Activated naive CD4-positive, alpha-beta T cell treated with anti-CD3 and anti-CD28 coated beads, Interleukin-2, amount 10 ng/mL, durations not matched to agents 7 days and 5 days (primary cell): ENCODE data around the gene TBCD.

Source experiments
- CTCF ChIA-PET: fragments of 350-600 bp; sonication (Branson Sonifier 250); formaldehyde crosslinking; loops from one replicate; lab custom pipeline; 2021; ENCODE audit warnings: antibody characterized with exemption; lab: Charles Lee
- DNase-seq: peaks from one replicate; pipeline ENCODE4 v3.0.0-alpha.2; 2020
- H3K27ac Mint-ChIP-seq: one replicate; pipeline ENCODE4 v1.8.0; 2021; ENCODE audit warnings: mild to moderate bottlenecking, moderate library complexity, mixed read lengths
- H3K27me3 Mint-ChIP-seq: one replicate; pipeline ENCODE4 v1.8.0; 2021; ENCODE audit warnings: mild to moderate bottlenecking, mixed read lengths
- H3K36me3 Mint-ChIP-seq: one replicate; pipeline ENCODE4 v1.8.0; 2021; ENCODE audit warnings: mixed read lengths
- H3K4me1 Mint-ChIP-seq: one replicate; pipeline ENCODE4 v1.8.0; 2021; ENCODE audit warnings: mixed read lengths
- H3K4me3 Mint-ChIP-seq: one replicate; pipeline ENCODE4 v1.8.0; 2021; ENCODE audit warnings: mild to moderate bottlenecking, moderate library complexity, mixed read lengths
- H3K9me3 Mint-ChIP-seq: one replicate; pipeline ENCODE4 v1.8.0; 2021; ENCODE audit warnings: mixed read lengths

Gene TBCD

DNA sequence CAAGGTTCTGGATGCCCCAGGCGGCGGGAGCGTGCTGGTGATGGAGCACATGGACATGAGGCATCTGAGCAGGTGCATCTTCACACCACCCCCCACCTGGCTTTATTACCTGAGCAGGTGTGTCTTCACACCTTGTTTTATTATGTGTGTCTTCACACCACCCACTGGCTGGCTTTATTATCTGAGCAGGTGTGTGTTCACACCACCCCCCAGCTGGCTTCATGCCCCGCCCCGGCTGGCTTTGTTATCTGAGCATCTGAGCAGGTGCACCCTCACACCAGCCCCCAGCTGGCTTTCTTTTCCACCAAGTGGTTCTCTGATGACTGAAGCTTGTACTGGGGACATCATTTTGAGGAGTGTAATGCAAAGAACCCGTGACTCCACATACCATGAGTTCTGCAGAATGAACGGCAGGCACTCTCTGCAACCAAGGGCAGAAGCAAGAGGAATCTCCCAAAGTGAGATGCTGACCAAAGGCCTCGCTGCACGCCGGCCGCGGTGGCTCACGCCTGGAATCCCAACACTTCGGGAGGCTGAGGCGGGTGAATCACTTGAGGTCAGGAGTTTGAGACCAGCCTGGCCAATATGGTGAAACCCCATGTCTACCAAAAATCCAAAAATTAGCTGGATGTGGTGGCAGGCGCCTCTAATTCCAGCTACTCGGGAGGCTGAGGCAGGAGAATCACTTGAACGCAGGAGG is 32.7 kb upstream of the TBCD start:
- H3K36me3 Mint-ChIP-seq = peaks cover 38% of the 10 kb centered on the region
- peaks cover 25% of the 10 kb centered on the region for H3K4me1 Mint-ChIP-seq
- no peak for DNase-seq
- CTCF ChIA-PET = no interaction called here
- H3K27me3 Mint-ChIP-seq = no peaks in the 10 kb centered on the region
- no peak overlapping the region for H3K4me3 Mint-ChIP-seq
- no peak overlapping the region for H3K27ac Mint-ChIP-seq
- no peaks in the 10 kb centered on the region for H3K9me3 Mint-ChIP-seq

DNA sequence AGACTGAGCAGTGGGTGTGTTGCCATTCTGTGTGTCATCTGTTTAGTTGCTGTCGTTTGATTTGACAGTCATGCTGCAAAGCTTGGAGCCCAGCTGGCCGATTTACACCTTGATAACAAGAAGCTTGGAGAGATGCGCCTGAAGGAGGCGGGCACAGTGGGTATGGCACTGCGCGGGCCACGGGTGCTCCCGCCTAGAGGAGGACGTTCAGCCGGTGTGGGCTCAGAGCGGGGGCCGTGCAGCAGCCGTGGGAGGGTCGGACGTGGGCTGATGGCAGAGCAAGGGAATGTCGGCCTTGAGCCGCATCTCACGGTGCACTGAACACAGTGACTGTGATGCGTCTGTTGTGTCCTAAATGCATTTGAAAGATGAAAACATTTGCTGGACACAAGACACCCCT is 31.7 kb upstream of the TBCD start:
- Mint-ChIP-seq H3K4me1 (peaks cover 25% of the 10 kb centered on the region), H3K27ac (no peak overlapping the region), H3K9me3 (no peaks in the 10 kb centered on the region), H3K27me3 (no peaks in the 10 kb centered on the region), H3K36me3 (peaks cover 38% of the 10 kb centered on the region), H3K4me3 (no peak overlapping the region)
- DNase-seq = no peak
- CTCF ChIA-PET = no interaction called here

DNA sequence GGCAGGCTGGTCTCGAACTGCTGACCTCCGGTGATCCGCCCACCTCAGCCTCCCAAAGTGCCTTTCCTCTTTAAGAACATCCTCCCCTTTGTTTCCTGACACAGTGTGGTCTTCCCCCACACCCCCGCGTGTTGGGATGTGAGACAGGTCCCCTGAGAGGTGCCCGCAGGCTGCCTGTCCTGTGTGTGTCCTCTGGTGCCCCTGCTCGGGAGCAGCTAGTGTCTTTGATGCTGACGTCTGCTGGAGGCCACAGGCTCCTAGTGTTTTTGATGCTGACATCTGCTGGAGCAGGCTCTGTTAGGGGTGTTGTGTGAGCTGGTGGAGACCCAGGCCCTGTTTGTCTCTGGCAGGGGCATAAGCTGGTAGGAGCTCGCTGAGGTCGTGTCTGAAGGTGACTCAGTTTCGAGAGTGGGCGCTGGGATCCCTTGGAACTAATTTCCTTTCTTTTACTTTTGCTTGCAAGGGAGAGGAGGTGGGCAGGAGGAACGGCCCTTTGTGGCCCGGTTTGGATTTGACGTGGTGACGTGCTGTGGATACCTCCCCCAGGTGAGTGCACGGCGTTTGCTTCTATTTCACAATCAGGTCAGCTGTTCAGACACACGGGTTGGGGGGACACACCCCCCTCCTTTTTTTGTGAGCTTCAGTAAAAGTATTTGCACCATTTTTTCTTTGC is 29.4 kb upstream of the TBCD start:
- Mint-ChIP-seq H3K4me3 (no peak overlapping the region), H3K36me3 (peaks cover 46% of the 10 kb centered on the region), H3K27ac (no peak overlapping the region), H3K4me1 (peaks cover 11% of the 10 kb centered on the region), H3K9me3 (no peaks in the 10 kb centered on the region), H3K27me3 (no peaks in the 10 kb centered on the region)
- no peak for DNase-seq
- CTCF ChIA-PET = no interaction called here

DNA sequence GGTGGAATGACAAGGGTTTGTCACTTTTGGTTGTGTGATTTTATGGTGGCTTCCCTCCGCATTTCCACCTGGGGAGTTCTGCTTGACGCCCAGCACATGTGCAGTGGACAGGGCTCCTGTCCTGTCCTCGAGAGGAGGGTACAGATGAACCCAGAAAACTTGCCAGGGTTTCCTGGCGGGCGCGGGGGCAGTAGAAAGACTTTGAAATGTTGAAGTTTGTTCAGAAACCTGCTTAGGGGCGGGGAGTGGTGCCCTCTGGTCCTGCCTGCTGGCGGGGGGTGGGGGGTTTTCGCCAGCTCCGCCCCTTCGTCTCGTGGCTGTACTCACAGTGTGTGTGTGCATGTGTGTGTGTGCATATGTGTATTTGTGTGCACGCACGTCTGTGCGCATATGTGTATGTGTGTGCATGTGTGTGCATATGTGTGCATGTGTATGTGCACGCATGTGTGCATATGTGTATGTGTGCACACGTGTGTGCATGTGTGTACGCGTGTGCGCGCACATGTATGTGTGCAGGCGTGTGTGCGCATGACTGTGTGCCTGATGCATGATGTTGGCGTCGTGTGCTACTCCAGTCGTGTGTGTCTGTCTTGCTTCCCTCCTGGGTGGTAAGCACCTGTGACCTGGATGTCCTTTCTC is 28.6 kb upstream of the TBCD start:
- Mint-ChIP-seq H3K4me3 (no peak overlapping the region), H3K36me3 (peaks cover 46% of the 10 kb centered on the region), H3K4me1 (peaks cover 5% of the 10 kb centered on the region), H3K27ac (no peak overlapping the region), H3K9me3 (no peaks in the 10 kb centered on the region), H3K27me3 (no peaks in the 10 kb centered on the region)
- CTCF ChIA-PET = no interaction called here
- DNase-seq = no peak

DNA sequence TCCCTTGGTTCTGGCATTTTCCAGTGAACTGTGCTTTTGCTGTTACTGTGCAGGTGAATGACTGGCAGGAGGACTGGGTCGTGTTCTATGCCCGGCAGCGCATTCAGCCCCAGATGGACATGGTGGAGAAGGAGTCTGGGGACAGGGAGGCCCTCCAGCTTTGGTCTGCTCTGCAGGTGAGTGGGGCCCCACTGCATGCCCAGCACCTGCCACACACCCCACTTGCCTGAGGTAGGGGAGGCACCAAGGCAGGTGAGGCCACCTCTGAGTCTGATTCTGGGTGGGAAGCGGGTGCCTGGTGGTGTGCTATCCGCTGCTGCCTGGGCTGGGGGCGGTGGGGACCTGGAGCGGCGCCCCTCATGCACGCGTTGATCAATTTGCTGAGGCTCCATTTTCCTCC is 25.4 kb upstream of the TBCD start:
- DNase-seq = no peak
- Mint-ChIP-seq H3K36me3 (peaks cover 36% of the 10 kb centered on the region), H3K4me1 (no peaks in the 10 kb centered on the region), H3K27me3 (no peaks in the 10 kb centered on the region), H3K4me3 (no peak overlapping the region), H3K9me3 (no peaks in the 10 kb centered on the region), H3K27ac (no peak overlapping the region)
- CTCF ChIA-PET = no interaction called here

DNA sequence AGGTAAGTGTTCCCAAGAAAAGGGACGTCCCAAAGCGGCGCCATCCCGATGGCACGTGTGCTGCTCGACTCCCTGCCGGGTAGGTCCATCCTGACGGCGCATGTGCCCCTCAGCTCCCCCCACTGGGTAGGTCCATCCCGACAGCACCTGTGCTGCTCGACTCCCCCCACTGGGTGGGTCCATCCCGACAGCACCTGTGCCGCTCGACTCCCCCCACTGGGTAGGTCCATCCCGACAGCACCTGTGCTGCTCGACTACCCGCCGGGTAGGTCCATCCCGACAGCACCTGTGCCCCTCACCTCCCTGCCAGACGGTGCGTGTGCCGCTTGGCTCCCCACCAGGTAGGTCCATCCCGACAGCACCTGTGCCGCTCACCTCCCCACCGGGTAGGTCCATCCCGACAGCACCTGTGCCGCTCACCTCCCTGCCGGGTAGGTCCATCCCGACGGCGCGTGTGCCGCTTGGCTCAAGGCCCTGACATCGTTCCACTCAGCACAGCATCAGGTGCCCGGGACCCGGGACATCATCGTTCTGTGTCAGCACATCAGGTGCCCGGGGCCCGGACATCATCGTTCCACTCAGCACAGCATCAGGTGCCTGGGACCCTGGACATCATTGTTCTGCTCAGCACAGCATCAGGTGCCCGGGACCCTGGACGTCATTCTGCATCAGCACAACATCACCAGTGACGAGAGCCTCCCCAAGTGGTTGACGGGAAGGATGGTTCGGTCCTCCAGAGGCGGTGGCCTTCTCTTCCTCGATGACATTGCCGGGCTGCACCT is 22.2 kb upstream of the TBCD start:
- Mint-ChIP-seq H3K27ac (no peak overlapping the region), H3K36me3 (peaks cover 34% of the 10 kb centered on the region), H3K4me1 (no peaks in the 10 kb centered on the region), H3K9me3 (peaks cover 8% of the 10 kb centered on the region), H3K4me3 (no peak overlapping the region), H3K27me3 (no peaks in the 10 kb centered on the region)
- no peak for DNase-seq
- CTCF ChIA-PET = no interaction called here

DNA sequence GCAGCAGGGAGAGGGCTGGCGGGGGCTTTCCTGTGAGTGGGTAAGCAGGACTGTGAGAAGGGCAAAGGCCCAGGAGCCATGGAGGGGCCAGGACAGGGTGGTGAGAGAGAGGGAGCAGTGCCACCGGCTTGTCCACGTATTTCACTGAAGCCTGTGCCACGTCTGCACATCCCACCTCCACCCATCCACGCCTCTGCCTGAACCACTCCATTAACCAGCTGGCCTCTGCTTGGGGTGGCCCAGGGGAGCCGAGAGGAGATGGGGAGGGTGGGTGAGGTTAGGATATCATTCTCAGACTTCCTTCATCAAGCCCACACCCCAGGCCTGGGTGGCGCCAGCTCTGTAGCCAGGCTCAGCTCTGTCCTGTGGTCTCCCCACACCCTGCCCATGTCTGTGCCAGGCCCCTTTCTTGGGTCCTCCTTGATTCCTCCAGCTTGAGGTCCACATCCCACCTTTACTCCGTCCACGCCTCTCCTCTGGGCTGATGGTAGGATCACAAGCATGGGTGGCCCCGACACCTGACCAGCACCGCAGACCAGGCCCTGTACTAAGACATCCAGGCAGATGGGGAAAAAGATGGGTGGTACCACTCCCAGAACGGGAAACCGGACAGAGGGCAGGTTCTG is 19.6 kb upstream of the TBCD start:
- CTCF ChIA-PET = no interaction called here
- Mint-ChIP-seq H3K4me3 (no peak overlapping the region), H3K27ac (no peak overlapping the region), H3K4me1 (peaks cover 4% of the 10 kb centered on the region), H3K27me3 (peaks cover 10% of the 10 kb centered on the region), H3K9me3 (peaks cover 8% of the 10 kb centered on the region), H3K36me3 (peaks cover 28% of the 10 kb centered on the region)
- no peak for DNase-seq

DNA sequence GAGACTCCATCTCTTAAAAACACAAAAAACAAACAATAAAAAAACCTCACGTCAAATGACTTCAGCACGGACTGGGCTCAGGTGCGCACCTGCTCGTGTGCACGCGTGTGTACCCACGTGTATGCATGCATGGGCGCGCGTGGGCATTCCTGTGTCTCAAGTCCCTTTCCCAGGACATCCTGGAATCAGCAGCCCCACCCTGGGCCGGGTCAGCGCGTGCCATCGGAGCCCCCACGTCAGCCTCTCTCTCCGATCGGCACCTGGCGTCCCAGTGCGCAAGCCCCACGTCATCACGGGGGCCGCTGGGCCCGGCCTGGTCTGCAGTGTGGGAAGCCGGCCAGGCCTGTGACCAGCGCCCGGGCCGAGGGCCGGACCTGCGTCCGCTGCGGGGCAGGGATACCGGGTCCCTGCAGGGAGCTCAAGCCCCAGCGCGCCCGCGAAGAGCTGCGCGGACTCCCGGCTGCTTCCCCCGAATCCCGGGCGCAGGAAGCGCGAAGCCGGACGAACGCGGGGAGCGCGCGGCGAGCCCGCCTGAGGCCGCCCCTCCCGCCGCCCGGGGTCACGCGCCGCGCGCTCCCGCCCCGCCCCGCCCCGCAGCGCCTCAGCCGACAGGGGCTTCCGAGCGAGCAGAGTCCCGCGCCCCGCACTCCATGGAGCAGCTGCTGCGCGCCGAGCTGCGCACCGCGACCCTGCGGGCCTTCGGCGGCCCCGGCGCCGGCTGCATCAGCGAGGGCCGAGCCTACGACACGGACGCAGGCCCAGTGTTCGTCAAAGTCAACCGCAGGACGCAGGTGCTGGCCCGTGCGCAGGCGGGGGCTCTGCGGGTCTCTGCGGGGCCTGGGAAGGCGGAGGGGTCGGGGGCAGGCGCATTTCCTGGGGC is 16.6 kb upstream of the TBCD start, which contains the start of gene FN3K:
TSS of gene FN3K (plus strand) at position 629 of the 880 bp plus-strand sequence. CDS start at position 651, 22 bp downstream.
- CTCF ChIA-PET = no interaction called here
- Mint-ChIP-seq H3K9me3 (peaks cover 11% of the 10 kb centered on the region), H3K4me3 (peak within 1 kb of the TSS; percentile 66), H3K36me3 (peaks cover 19% of the 10 kb centered on the region), H3K27me3 (peaks cover 10% of the 10 kb centered on the region), H3K4me1 (peaks cover 4% of the 10 kb centered on the region), H3K27ac (no peak within 1 kb of the TSS)
- peak; percentile 65 for DNase-seq

DNA sequence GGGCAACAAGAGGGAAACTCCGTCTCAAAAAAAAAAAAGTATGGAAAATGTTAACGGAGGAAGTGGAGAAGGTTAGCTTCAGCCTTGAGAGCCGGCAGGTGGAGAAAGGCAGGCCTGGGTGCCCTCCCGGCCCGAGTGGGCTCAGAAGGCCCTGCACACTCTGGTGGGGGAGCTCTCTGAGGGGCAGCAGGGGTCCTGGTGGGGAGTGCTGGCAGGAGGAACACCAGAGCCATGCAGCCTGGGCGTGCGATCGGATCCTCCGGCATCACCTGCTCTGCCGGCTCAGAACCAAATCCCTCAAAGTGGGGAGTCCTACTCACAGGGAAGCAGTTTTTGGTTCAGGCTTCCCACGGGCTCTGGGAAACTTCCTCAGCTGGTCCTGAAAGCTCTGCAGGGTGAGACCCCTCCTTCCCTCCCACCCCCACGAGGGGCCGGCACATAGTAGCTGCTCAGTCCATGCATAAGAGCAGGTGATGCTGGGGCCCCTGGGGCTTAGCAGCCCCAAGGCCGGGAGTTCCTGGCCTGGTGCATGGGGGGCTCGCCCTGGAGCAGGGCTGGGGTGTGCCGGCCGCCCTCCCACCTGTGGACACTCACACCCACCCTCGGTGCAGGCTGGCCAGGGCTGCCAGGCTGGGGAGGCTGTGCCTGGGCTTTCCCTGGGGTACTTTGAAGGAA is 15.2 kb upstream of the TBCD start:
- peaks cover 22% of the 10 kb centered on the region for H3K9me3 Mint-ChIP-seq
- H3K4me1 Mint-ChIP-seq = peaks cover 4% of the 10 kb centered on the region
- no peak overlapping the region for H3K27ac Mint-ChIP-seq
- no peak overlapping the region for H3K4me3 Mint-ChIP-seq
- CTCF ChIA-PET = no interaction called here
- peaks cover 27% of the 10 kb centered on the region for H3K36me3 Mint-ChIP-seq
- H3K27me3 Mint-ChIP-seq = peaks cover 10% of the 10 kb centered on the region
- no peak for DNase-seq

DNA sequence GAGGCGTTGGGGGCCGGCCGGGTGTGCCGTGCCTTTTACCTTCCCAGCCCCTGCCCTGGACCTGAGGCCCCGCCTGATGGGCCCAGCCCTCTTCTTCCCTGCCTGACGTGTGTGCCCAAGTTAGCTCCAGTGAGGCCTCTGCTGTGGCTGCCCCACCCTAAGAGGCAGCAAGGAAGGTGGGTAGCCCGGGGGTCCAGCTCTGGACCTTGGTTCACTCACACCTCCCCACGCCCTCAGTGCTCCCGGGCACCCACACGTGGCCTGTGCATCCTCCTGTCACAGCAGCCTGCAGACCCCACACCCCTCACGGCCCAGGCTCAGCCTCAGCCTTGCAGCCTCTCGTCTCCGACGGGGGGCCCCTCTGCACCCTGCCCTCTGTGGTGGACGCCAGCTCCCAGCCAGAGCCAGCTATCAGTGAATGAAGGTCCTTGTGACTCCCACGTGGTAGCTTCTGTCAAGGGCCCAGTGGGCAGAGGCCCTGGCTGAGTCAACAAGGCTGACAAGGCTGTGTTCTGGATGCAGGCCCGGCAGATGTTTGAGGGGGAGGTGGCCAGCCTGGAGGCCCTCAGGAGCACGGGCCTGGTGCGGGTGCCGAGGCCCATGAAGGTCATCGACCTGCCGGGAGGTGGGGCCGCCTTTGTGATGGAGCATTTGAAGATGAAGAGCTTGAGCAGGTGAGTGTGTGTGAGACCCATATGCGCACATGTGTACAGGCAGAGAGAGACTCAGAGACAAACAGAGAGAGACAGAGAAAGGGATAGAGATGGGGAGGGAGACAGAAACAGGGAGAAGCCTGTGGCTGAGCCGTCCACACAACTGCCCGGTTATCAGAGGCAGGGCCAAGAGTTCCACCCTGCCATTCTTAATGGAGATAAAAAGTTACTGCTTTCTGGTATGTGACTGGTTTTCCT is 13.6 kb upstream of the TBCD start:
- DNase-seq = no peak
- Mint-ChIP-seq H3K9me3 (peaks cover 22% of the 10 kb centered on the region), H3K27ac (no peak overlapping the region), H3K4me1 (peaks cover 4% of the 10 kb centered on the region), H3K27me3 (peaks cover 10% of the 10 kb centered on the region), H3K36me3 (peaks cover 27% of the 10 kb centered on the region), H3K4me3 (no peak overlapping the region)
- CTCF ChIA-PET = no interaction called here

DNA sequence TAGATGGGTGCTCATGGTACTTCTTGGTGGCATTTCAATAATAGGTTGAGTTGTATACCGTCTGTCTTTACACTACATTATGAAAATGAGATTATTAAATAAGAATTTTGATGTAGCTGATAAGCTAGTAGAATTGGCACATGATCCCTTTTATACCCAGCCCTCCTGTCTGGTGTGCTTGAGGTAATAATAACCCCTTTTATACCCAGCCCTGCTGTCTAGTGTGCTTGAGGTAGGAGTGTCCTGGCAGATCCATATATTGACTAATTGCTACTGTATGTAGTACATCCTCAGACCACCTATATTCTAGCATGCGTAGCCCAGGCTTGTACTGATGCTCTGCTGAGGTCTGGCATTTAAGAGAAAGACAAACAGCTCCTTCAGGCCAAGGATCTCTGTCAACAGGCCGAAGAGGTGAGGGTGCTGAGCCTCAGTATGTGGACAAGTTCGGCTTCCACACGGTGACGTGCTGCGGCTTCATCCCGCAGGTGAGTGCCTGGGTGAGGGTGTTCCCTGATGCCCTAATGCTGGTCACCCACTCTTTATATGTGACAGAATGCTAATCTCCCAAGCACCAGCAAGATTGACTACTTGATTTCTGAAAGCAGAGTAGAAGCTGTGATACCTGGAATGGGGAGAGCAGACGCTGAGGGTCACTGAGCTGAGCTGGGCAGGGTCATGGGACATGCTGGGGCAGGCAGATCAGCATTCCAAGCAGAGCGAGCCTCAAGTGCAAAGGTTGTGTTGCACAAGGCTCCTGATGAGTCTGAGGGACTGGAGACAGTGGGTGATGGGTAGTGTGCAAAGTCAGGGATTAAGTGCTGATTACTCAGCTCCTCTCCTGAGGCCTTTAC is 10.7 kb upstream of the TBCD start:
- CTCF ChIA-PET = no interaction called here
- H3K27me3 Mint-ChIP-seq = peaks cover 5% of the 10 kb centered on the region
- H3K9me3 Mint-ChIP-seq = peaks cover 24% of the 10 kb centered on the region
- no peak overlapping the region for H3K4me3 Mint-ChIP-seq
- peaks cover 22% of the 10 kb centered on the region for H3K36me3 Mint-ChIP-seq
- no peak overlapping the region for H3K27ac Mint-ChIP-seq
- H3K4me1 Mint-ChIP-seq = peaks cover 1% of the 10 kb centered on the region
- no peak for DNase-seq
